Measurements from ENCODE around the gene COBL.
A peak's percentile ranks its signal among the peaks of the same experiment; 100 is the strongest.

The COBL gene

DNA sequence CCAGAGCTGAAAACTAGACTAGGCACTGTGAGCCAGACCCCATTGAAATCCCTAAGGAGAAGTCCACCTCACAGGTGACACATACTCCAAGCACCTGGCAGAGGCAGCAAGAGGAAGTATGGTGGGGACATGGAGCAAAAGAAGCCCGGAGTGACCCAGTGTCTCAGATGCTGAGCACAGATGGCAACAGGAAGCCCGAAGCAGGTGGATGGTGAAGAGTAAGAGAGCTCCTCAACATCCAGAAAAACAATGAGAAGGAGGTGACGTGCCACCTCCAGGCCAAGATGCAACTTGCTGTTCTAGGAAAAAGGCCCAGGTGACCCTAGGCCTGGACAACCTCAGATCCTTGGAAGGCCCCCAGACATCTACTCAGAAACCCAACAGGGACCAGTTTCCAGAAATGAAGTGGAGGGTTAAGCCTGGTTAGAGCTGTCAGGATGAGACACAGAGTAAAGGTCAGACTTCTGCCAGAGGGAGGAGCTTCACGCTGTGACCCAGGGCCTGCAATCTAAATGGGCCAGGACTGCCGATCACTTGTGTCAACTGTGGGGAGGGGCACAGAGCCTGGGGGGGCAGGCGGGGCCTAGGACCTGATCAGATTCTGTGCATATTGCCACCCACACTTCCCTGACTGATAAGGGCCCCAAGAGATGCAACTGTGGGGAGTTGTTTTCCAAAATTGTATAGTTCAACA lies 2.4 kb upstream of the COBL start:
- in situ Hi-C loops (cut with MboI; ENCODE audit: low pct_unique_long_range_greater_than_20kb, low sequenced_read_pairs, unreplicated experiment) = no loop called here
- TF ChIP-seq, protein P1, sequence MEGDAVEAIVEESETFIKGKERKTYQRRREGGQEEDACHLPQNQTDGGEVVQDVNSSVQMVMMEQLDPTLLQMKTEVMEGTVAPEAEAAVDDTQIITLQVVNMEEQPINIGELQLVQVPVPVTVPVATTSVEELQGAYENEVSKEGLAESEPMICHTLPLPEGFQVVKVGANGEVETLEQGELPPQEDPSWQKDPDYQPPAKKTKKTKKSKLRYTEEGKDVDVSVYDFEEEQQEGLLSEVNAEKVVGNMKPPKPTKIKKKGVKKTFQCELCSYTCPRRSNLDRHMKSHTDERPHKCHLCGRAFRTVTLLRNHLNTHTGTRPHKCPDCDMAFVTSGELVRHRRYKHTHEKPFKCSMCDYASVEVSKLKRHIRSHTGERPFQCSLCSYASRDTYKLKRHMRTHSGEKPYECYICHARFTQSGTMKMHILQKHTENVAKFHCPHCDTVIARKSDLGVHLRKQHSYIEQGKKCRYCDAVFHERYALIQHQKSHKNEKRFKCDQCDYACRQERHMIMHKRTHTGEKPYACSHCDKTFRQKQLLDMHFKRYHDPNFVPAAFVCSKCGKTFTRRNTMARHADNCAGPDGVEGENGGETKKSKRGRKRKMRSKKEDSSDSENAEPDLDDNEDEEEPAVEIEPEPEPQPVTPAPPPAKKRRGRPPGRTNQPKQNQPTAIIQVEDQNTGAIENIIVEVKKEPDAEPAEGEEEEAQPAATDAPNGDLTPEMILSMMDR (IDR thresholded peaks at IDR 0.05; ENCODE audit: extremely low read depth, insufficient read depth, missing control alignments) = no peak
- no peak for DNase-seq (ENCODE audit: low spot score)

DNA sequence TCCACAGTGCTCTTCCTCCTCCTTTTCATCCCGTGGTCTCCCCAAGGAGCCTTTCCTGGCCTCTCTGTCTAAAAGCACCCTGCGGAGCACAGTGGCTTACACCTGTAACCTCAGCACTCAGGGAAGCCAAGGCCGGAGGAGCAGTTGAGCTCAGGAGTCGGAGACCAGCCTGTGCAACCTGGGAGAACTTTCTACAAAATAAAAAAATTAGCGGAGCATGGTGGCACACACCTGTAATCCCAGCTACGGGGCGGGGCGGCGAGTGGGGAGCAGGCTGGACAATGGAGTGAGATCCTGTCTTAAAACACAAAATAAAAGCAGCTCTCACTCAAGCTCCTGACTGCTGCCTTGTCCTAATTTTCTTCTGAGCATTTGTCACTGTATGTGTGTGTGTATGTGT lies 1.4 kb upstream of the COBL start:
- no peak for DNase-seq (ENCODE audit: low spot score)
- in situ Hi-C loops (cut with MboI; ENCODE audit: low pct_unique_long_range_greater_than_20kb, low sequenced_read_pairs, unreplicated experiment) = no loop called here
- TF ChIP-seq, protein P1 (IDR thresholded peaks at IDR 0.05; ENCODE audit: extremely low read depth, insufficient read depth, missing control alignments) = no peak

DNA sequence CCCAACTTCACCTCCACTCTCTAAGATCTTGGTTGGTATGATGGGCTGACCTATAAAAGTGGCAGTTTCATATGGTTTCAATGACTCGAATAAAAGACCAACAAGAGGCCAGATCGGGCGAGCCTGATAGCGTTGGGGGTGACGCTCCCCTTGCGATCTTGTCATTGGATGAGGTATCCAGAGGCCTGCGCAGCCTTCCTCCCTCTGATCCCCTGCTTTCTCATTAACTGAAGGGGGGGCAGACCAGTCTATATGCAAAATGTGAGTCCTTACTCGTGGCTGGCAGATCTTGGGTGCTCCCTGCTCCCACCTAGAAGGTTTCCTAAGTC lies 937 bp upstream of the COBL start:
- peak; percentile 33 for DNase-seq (ENCODE audit: low spot score)
- in situ Hi-C loops (cut with MboI; ENCODE audit: low pct_unique_long_range_greater_than_20kb, low sequenced_read_pairs, unreplicated experiment) = no loop called here
- TF ChIP-seq, protein P1 (IDR thresholded peaks at IDR 0.05; ENCODE audit: extremely low read depth, insufficient read depth, missing control alignments) = no peak

DNA sequence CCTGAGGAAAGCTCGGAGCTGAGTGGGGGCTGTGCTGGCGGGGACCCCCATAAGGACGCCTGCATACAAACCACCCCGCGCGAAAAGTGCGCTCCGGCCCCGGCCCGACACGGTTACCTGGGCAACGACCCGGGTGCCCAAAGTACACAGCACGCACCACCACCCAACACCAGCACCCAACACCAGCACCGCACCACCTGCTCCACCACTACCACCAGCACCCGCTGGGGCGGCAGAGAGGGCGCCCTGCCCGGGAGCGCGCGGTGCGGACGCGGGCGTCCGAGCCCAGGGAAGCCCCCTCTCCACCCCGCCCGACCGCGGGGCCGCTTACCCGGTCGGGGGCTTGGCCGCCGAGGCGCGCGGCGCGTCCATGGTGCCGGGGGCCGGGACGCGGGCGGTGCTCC lies 345 bp downstream of the COBL start:
- TF ChIP-seq, protein P1 (IDR thresholded peaks at IDR 0.05; ENCODE audit: extremely low read depth, insufficient read depth, missing control alignments) = no peak
- in situ Hi-C loops (cut with MboI; ENCODE audit: low pct_unique_long_range_greater_than_20kb, low sequenced_read_pairs, unreplicated experiment) = no loop called here
- DNase-seq (ENCODE audit: low spot score) = peak; percentile 45

DNA sequence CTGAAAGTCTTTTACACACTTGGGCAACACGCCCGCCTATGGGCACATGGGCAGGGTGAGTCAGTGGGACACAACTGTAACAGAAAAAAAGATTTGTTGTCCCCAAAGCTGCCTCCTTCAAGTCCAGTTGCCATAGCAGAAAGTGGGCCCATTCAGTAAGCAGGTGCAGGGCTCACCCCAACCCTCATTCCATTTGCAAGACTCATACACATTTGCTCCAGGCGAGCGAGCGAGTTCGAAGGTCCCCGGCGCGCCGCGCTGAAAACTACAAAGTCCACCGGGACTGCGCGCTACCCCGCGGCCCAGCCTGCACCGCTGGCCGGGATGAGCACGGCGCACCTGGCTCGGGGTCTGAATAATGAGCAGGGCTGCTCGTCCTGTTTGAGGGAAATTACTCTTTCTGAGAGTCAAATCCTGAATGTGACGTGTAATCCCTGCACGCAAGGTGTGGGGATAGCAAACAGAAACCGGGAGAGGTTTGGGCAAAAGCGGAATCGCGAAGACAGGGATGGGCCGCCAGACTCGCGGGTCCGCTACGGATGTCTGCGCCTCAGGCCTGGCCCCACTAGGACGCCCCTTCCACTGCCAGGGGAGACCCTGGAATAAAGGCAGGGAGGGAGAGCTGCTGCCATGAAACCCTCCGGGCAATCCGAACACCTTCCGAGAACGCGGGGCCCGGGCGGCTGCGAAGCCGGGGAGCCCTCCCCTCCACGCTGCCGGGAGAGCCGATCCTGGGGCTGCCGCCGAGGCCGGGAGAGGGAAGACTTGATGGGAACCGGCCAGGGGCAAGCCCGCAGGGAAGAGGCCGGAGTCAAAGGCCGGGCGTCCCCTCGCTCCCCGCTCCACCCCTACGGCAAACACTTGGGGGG lies 982 bp downstream of the COBL start:
- in situ Hi-C loops (cut with MboI; ENCODE audit: low pct_unique_long_range_greater_than_20kb, low sequenced_read_pairs, unreplicated experiment) = no loop called here
- TF ChIP-seq, protein P1 (IDR thresholded peaks at IDR 0.05; ENCODE audit: extremely low read depth, insufficient read depth, missing control alignments) = no peak
- DNase-seq (ENCODE audit: low spot score) = peak; percentile 30

DNA sequence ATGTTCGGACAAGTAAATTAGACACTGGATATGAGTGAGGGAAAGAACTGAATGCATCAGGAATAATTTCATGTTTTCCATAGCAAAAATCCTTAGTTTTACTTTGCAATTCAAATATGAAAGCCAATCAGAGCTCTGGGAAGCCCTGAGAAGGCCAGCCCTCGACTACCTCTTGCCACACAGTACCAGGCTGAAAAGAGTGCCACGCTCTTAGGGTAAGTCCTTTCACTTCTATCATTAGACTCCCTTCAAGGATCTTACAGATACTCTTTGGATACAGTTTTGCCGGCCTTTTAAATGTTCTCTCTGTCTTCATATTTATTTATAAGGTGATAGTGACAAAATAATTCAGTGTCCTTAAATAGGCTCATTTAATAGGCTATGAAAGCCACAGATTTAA lies 1.9 kb downstream of the COBL start:
- no peak for DNase-seq (ENCODE audit: low spot score)
- TF ChIP-seq, protein P1 (IDR thresholded peaks at IDR 0.05; ENCODE audit: extremely low read depth, insufficient read depth, missing control alignments) = no peak
- in situ Hi-C loops (cut with MboI; ENCODE audit: low pct_unique_long_range_greater_than_20kb, low sequenced_read_pairs, unreplicated experiment) = no loop called here
